ENCODE results near the gene CLCN6. TPM values are rescaled to one million over a fixed set of nuclear protein-coding genes. Genes with fewer than 3 reads are reported as not detected.
A peak's percentile ranks its signal among the peaks of the same experiment; 100 is the strongest.

The CLCN6 gene
- total and polyA plus RNA-seq, 7 experiments from 2014 or later: 3.4 to 23.0 (median 17.4) TPM

- H3K4me1 ChIP-seq (ENCODE audit: control insufficient read depth in 2 of 2, insufficient read depth in 2 of 2, low read length in 2 of 2): no peaks in the 10 kb centered on the region
- H3K9me3 ChIP-seq (ENCODE audit: control insufficient read depth in 2 of 3, low read length in 3 of 3): no peaks in the 10 kb centered on the region
- DNase-seq (no peak), ATAC-seq (no peak)
- H3K27ac ChIP-seq (ENCODE audit: low read depth, low read length): no peak overlapping the region
- peaks cover 0 to 90% (median 0%) of the 10 kb centered on the region in 3 experiments for H3K36me3 ChIP-seq (ENCODE audit: control insufficient read depth in 2 of 3, insufficient read depth in 3 of 3, low read length in 3 of 3)
- Mint-ChIP-seq H3K4me1 (peaks cover 0 to 5% (median 3%) of the 10 kb centered on the region in 7 donors), H3K27me3 (no peaks in the 10 kb centered on the region), H3K9me3 (no peaks in the 10 kb centered on the region), H3K36me3 (peaks cover 4 to 35% (median 9%) of the 10 kb centered on the region in 5 donors), H3K27ac (no peak overlapping the region), H3K4me3 (no peak overlapping the region)
- POLR2A ChIA-PET: no interaction called here
- CTCF ChIA-PET: interaction anchor here (0.5 kb wide), 1 partner anchor 191 kb away, joined by 3 read pairs; no protein-coding TSS in a partner anchor
- H3K4me3 ChIP-seq (ENCODE audit: low read length): no peak overlapping the region
- intact Hi-C loops (cut with micrococcal nuclease): loop anchor here in 1 of 2 donors (10.0 kb wide), 1 partner anchor 181 kb away; the partner anchor contains the start of gene MIIP
- H3K27me3 ChIP-seq (ENCODE audit: control insufficient read depth in 2 of 2, insufficient read depth in 2 of 2, low read length in 2 of 2): no peaks in the 10 kb centered on the region
Observed at GRCh38 chr1:11833900-11834299, 27.9 kb downstream of the CLCN6 start.

DNA sequence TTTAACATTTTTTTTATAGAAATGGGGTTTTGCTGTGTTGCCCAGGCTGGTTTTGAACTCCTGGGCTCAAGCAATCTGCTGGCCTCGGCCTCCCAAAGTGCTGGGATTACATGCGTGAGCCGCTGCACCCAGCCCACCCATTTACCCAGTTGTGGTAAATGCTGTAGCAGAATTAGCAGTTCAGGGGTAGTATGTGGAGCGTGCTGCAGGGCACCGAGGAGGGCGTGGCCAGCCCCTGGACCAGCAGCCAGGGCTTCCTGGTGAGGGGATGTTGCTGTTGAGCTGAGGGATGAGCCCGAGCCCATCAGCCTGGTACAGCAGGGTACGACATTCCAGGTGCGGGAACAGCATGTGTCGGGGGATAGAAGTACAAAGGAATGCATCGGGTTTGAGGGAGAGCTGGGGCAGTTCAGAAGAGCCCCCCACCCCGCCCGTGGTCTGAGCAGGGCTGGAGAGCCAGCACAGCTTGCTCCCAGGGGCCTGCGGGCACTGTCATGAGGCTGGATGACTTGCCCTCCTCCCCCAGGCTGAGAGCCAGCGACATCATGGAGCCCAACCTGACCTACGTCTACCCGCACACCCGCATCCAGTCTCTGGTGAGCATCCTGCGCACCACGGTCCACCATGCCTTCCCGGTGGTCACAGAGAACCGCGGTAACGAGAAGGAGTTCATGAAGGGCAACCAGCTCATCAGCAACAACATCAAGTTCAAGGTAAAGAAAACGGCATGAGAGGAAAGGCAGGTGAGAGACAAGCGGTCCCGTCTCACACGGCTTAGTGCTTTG is 29.6 kb downstream of the CLCN6 start:
- Histone ChIP-seq H3K36me3 (ENCODE audit: control insufficient read depth in 2 of 3, insufficient read depth in 3 of 3, low read length in 3 of 3) (peaks cover 0 to 89% (median 0%) of the 10 kb centered on the region in 3 experiments), H3K4me1 (ENCODE audit: control insufficient read depth in 2 of 2, insufficient read depth in 2 of 2, low read length in 2 of 2) (no peaks in the 10 kb centered on the region), H3K27ac (ENCODE audit: low read depth, low read length) (no peak overlapping the region), H3K27me3 (ENCODE audit: control insufficient read depth in 2 of 2, insufficient read depth in 2 of 2, low read length in 2 of 2) (no peaks in the 10 kb centered on the region), H3K9me3 (ENCODE audit: control insufficient read depth in 2 of 3, low read length in 3 of 3) (no peaks in the 10 kb centered on the region), H3K4me3 (ENCODE audit: low read length) (no peak overlapping the region)
- Mint-ChIP-seq H3K4me3 (no peak overlapping the region), H3K36me3 (peaks cover 4 to 36% (median 11%) of the 10 kb centered on the region in 5 donors), H3K27me3 (no peaks in the 10 kb centered on the region), H3K4me1 (peaks cover 0 to 5% (median 4%) of the 10 kb centered on the region in 7 donors), H3K9me3 (no peaks in the 10 kb centered on the region), H3K27ac (no peak overlapping the region)
- ChIA-PET POLR2A (no interaction called here), CTCF (interaction anchor here (0.6 to 0.8 kb wide), 2 partner anchors 157 to 158 kb away, joined by 3 to 6 read pairs; no protein-coding TSS in a partner anchor)
- intact Hi-C loops (cut with micrococcal nuclease): loop anchor here in 1 of 2 donors (10.0 kb wide), 1 partner anchor 179 kb away; the partner anchor contains the start of gene MIIP
- ATAC-seq (no peak), DNase-seq (no peak)

DNA sequence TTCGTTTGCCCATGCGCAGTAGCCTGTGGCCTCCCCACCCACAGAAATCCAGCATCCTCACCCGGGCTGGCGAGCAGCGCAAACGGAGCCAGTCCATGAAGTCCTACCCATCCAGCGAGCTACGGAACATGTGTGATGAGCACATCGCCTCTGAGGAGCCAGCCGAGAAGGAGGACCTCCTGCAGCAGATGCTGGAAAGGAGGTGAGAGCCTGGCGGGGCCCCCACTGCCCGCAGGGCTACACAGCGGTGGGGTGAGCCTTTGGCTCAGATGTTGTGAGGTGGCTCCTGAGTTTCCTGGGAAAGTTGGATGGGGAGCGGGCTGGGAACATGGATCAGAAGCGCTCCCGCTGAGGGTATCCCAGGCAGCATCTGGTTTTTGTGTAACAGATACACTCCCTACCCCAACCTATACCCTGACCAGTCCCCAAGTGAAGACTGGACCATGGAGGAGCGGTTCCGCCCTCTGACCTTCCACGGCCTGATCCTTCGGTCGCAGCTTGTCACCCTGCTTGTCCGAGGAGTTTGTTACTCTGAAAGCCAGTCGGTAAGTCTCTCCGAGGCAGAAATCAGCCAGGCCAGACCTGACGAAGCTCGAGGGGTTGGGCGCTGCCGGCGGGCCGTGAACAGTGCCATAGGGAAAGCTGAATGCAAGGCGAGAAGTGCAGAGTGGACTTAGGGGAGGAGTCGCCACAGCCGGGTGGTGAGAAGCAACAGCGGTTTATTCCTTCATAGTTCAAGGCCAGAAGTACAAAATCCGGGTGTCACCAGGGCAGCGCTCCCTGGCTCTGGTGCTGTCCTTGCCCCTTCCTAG is 31.2 kb downstream of the CLCN6 start:
- Histone ChIP-seq H3K4me3 (ENCODE audit: low read length) (no peak overlapping the region), H3K4me1 (ENCODE audit: control insufficient read depth in 2 of 2, insufficient read depth in 2 of 2, low read length in 2 of 2) (no peaks in the 10 kb centered on the region), H3K9me3 (ENCODE audit: control insufficient read depth in 2 of 3, low read length in 3 of 3) (no peaks in the 10 kb centered on the region), H3K27ac (ENCODE audit: low read depth, low read length) (no peak overlapping the region), H3K27me3 (ENCODE audit: control insufficient read depth in 2 of 2, insufficient read depth in 2 of 2, low read length in 2 of 2) (no peaks in the 10 kb centered on the region), H3K36me3 (ENCODE audit: control insufficient read depth in 2 of 3, insufficient read depth in 3 of 3, low read length in 3 of 3) (peaks cover 4 to 93% (median 7%) of the 10 kb centered on the region in 3 experiments)
- intact Hi-C loops (cut with micrococcal nuclease): loop anchor here in 1 of 2 donors (10.0 kb wide), 1 partner anchor 178 kb away; the partner anchor contains the start of gene MIIP
- Mint-ChIP-seq H3K36me3 (peaks cover 4 to 50% (median 19%) of the 10 kb centered on the region in 5 donors), H3K27me3 (no peaks in the 10 kb centered on the region), H3K4me3 (no peak overlapping the region), H3K9me3 (no peaks in the 10 kb centered on the region), H3K27ac (no peak overlapping the region), H3K4me1 (peaks cover 0 to 5% (median 4%) of the 10 kb centered on the region in 7 donors)
- POLR2A ChIA-PET: interaction anchor here (0.6 to 6.2 kb wide), 3 partner anchors 72 to 314 kb away, joined by 3 to 45 read pairs (median 3); no protein-coding TSS in a partner anchor
- ATAC-seq (no peak), DNase-seq (no peak)
- CTCF ChIA-PET: interaction anchor here (0.9 to 1.6 kb wide), 3 partner anchors 11 to 72 kb away, joined by 3 to 4 read pairs (median 4); partner anchors contain the start of gene NPPA

GRCh38 chr1:11837767-11838348 is 31.9 kb downstream of the CLCN6 start:
- peaks cover 4 to 89% (median 7%) of the 10 kb centered on the region in 3 experiments for H3K36me3 ChIP-seq (ENCODE audit: control insufficient read depth in 2 of 3, insufficient read depth in 3 of 3, low read length in 3 of 3)
- intact Hi-C loops (cut with micrococcal nuclease): loop anchor here (1.0 to 10.0 kb wide), 6 partner anchors 56 to 281 kb away; partner anchors contain the start of genes MFN2 (in 1 of the 2) and MIIP (in 1 of the 2)

DNA sequence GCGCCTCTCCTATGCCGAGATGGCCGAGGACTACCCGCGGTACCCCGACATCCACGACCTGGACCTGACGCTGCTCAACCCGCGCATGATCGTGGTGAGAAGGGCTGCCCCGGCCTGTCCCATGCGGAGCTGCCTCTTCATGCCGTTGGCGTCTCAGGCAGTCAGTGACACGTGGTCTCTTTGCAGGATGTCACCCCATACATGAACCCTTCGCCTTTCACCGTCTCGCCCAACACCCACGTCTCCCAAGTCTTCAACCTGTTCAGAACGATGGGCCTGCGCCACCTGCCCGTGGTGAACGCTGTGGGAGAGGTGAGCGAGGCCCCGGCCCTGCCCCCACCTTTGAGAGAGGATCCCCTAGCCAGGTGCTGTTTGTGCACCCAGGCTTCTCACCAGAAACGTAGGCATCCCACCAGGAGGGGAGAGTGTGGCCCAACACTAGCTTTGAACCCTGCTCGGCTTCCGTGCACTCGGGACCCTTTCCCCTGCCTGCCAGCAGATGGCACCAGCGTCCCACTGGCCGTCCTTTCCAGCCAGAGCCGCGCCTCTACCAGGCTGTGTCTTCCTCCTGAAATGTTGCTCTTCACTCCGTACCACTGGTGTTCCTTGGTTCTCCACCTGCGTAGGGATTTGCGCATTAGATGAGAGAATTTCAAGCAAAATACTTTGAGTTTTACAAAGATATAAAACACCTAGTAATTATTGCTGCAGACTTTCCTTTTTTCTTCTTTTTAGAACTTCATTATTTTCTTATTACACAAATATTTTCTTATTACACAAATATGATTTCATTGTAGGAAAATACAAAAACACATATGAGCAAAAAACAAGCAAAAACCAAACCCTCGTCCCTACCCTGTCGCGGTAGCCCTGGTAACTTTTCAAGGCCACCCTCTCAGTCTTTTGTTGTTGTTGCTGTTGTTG is 32.6 kb downstream of the CLCN6 start:
- peaks cover 4 to 51% (median 19%) of the 10 kb centered on the region in 5 donors for H3K36me3 Mint-ChIP-seq

More at GRCh38 chr1:11837767-11838348, 31.9 kb downstream of the CLCN6 start:
- ChIA-PET CTCF (interaction anchor here (0.9 to 1.6 kb wide), 5 partner anchors 10 to 285 kb away, joined by 3 to 4 read pairs (median 4); partner anchors contain the start of gene NPPA), POLR2A (interaction anchor here (0.6 to 6.2 kb wide), 2 partner anchors 71 to 161 kb away, joined by 3 to 45 read pairs; no protein-coding TSS in a partner anchor)
- no peaks in the 10 kb centered on the region for H3K9me3 ChIP-seq (ENCODE audit: control insufficient read depth in 2 of 3, low read length in 3 of 3)
- H3K4me1 ChIP-seq (ENCODE audit: control insufficient read depth in 2 of 2, insufficient read depth in 2 of 2, low read length in 2 of 2): no peaks in the 10 kb centered on the region
- peaks cover 0 to 8% (median 4%) of the 10 kb centered on the region in 7 donors for H3K4me1 Mint-ChIP-seq
- peaks cover 4 to 47% (median 19%) of the 10 kb centered on the region in 5 donors for H3K36me3 Mint-ChIP-seq
- DNase-seq (no peak), ATAC-seq (no peak)
- H3K27me3 Mint-ChIP-seq: no peaks in the 10 kb centered on the region
- peaks cover 0 to 2% (median 0%) of the 10 kb centered on the region in 11 donors for H3K9me3 Mint-ChIP-seq
- H3K4me3 Mint-ChIP-seq: no peak overlapping the region
- no peak overlapping the region for H3K27ac ChIP-seq (ENCODE audit: low read depth, low read length)
- no peak overlapping the region for H3K4me3 ChIP-seq (ENCODE audit: low read length)
- H3K27ac Mint-ChIP-seq: no peak overlapping the region
- no peaks in the 10 kb centered on the region for H3K27me3 ChIP-seq (ENCODE audit: control insufficient read depth in 2 of 2, insufficient read depth in 2 of 2, low read length in 2 of 2)

More for the DNA sequence above, 32.6 kb downstream of the CLCN6 start:
- Histone ChIP-seq H3K9me3 (ENCODE audit: control insufficient read depth in 2 of 3, low read length in 3 of 3) (no peaks in the 10 kb centered on the region), H3K36me3 (ENCODE audit: control insufficient read depth in 2 of 3, insufficient read depth in 3 of 3, low read length in 3 of 3) (peaks cover 4 to 82% (median 7%) of the 10 kb centered on the region in 3 experiments), H3K4me3 (ENCODE audit: low read length) (no peak overlapping the region), H3K27me3 (ENCODE audit: control insufficient read depth in 2 of 2, insufficient read depth in 2 of 2, low read length in 2 of 2) (no peaks in the 10 kb centered on the region), H3K4me1 (ENCODE audit: control insufficient read depth in 2 of 2, insufficient read depth in 2 of 2, low read length in 2 of 2) (no peaks in the 10 kb centered on the region), H3K27ac (ENCODE audit: low read depth, low read length) (no peak overlapping the region)
- H3K4me1 Mint-ChIP-seq: peaks cover 0 to 8% (median 4%) of the 10 kb centered on the region in 7 donors
- peak overlapping the region in 1 of 9 donors; percentile 29 for H3K27ac Mint-ChIP-seq
- CTCF ChIA-PET: interaction anchor here (0.9 to 1.6 kb wide), 4 partner anchors 54 to 284 kb away, joined by 3 to 4 read pairs (median 4); no protein-coding TSS in a partner anchor
- peaks cover 0 to 2% (median 0%) of the 10 kb centered on the region in 11 donors for H3K9me3 Mint-ChIP-seq
- POLR2A ChIA-PET: interaction anchor here (0.5 to 6.2 kb wide), 2 partner anchors 70 to 1446 kb away, joined by 3 to 45 read pairs; no protein-coding TSS in a partner anchor
- H3K27me3 Mint-ChIP-seq: no peaks in the 10 kb centered on the region
- intact Hi-C loops (cut with micrococcal nuclease): loop anchor here (1.0 to 10.0 kb wide), 6 partner anchors 56 to 280 kb away; partner anchors contain the start of genes MFN2 (in 1 of the 2) and MIIP (in 1 of the 2)
- ATAC-seq (peak; percentile 93), DNase-seq (peak; percentile 59 to 79 (median 73))
- no peak overlapping the region for H3K4me3 Mint-ChIP-seq

Data from naive thymus-derived CD4-positive, alpha-beta T cell (primary cell).